MCF 10A (cell line): ENCODE data around the gene OR2T33. TPM values are rescaled to one million over a fixed set of nuclear protein-coding genes. Genes with fewer than 3 reads are reported as not detected.
"Not testable (repeated sequence)": the region's sequence is repeated elsewhere in the genome, so short reads cannot be mapped to it uniquely, and the experiment has no call there.

Experiments used
- Bru-seq: library from RNA; stranded (reverse); fragments of 400-500 nt; gene quantifications from one replicate; lab custom pipeline; 2021; lab: Mats Ljungman, UMichigan
- BruChase-seq, 2 experiments: library from RNA; stranded (reverse); fragments of 400-500 nt; gene quantifications; one replicate each; lab custom pipeline; 2021; lab: Mats Ljungman, UMichigan
- BruUV-seq: library from RNA; stranded (reverse); fragments of 400-500 nt; replicated peaks from 2 replicates; lab custom pipeline; 2021; lab: Mats Ljungman, UMichigan
- CTCF ChIA-PET: fragments of 300-600 bp; sonication (Branson Sonifier 250); formaldehyde crosslinking; extraction: SDS; loops from one replicate; lab custom pipeline; 2021; ENCODE audit warnings: antibody characterized with exemption, inconsistent platforms; lab: Yijun Ruan, JAX
- POLR2A ChIA-PET: fragments of 300-600, 350-650 bp; sonication (Branson Sonifier 250); formaldehyde crosslinking; extraction: SDS; loops from one replicate; lab custom pipeline; 2020; ENCODE audit warnings: antibody characterized with exemption, inconsistent platforms; lab: Yijun Ruan, JAX
- DNase-seq: peaks from one replicate; pipeline ENCODE4 v3.0.0-alpha.2; 2018; ENCODE audit not compliant: unreplicated experiment
- H3K27ac Mint-ChIP-seq: one replicate; pipeline ENCODE4 v1.8.0; 2022; ENCODE audit warnings: mild to moderate bottlenecking, low read depth, mixed read lengths; ENCODE audit not compliant: unreplicated experiment
- H3K27me3 Mint-ChIP-seq: one replicate; pipeline ENCODE4 v1.8.0; 2022; ENCODE audit warnings: mixed read lengths; ENCODE audit not compliant: insufficient read depth, unreplicated experiment
- H3K36me3 Mint-ChIP-seq: one replicate; pipeline ENCODE4 v1.8.0; 2022; ENCODE audit warnings: mild to moderate bottlenecking, moderate library complexity, mixed read lengths; ENCODE audit not compliant: insufficient read depth, unreplicated experiment
- H3K4me1 Mint-ChIP-seq: one replicate; pipeline ENCODE4 v1.8.0; 2022; ENCODE audit warnings: mixed read lengths; ENCODE audit not compliant: insufficient read depth, unreplicated experiment
- H3K4me3 Mint-ChIP-seq: one replicate; pipeline ENCODE4 v1.8.0; 2022; ENCODE audit warnings: mild to moderate bottlenecking, moderate library complexity, mixed read lengths; ENCODE audit not compliant: unreplicated experiment
- H3K9me3 Mint-ChIP-seq: one replicate; pipeline ENCODE4 v1.8.0; 2022; ENCODE audit warnings: mixed read lengths; ENCODE audit not compliant: unreplicated experiment
- intact Hi-C: fragments of 100-400 bp; cut with micrococcal nuclease; formaldehyde crosslinking; loops from 2 replicates; pipeline ENCODE4 v1.14.1; 2022
- long read RNA-seq: library from polyadenylated mRNA; stranded (forward); transcript quantifications from one replicate; pipeline ENCODE4 v2.0.0, GENCODE V29; 2022
- total RNA-seq: library from RNA; stranded (reverse); gene quantifications from 2 replicates; pipeline ENCODE4 v1.2.3, GENCODE V29; 2022
- TF ChIP-seq, protein P1 (sequence below): fragments of 200-600 bp; IDR thresholded peaks from one replicate; pipeline ENCODE4 v1.8.0; 2022; ENCODE audit warnings: antibody characterized with exemption, mild to moderate bottlenecking; ENCODE audit not compliant: unreplicated experiment

OR2T33 gene, protein sequence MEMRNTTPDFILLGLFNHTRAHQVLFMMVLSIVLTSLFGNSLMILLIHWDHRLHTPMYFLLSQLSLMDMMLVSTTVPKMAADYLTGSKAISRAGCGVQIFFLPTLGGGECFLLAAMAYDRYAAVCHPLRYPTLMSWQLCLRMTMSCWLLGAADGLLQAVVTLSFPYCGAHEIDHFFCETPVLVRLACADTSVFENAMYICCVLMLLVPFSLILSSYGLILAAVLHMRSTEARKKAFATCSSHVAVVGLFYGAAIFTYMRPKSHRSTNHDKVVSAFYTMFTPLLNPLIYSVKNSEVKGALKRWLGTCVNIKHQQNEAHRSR
- not detected in 2 replicates for total RNA-seq
- not detected for Bru-seq, nascent RNA
- BruChase-seq, experiment 1, labeled RNA remaining after a 6-hour chase: not detected
- BruChase-seq, experiment 2, labeled RNA remaining after a 2-hour chase: not detected
- long read RNA-seq: 0 reads

DNA sequence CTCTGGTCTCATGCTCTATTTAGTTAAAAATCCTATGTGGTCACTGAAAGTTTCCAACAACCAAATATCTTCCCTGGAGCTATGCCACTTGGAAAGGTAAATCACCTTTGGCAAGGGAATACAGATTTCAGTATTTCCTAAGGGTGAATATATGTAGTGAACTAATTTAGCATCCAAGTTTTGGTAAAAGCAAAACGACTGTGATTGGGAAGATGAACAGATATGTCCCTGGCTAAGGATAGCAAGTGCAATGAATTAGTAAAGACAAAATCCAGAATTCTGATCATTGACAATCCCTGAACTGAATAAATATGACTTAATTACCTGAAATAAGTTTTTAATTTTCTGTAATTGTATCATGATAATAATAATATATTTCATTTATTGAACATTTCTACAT is at the start of gene OR2T33:
Gene OR2T33 (minus strand): TSS at position 101 of the 400 bp plus-strand sequence. CDS start 4,162 bp downstream, outside the sequence.
- Mint-ChIP-seq H3K4me1 (no peaks in the 10 kb centered on the region), H3K9me3 (no peaks in the 10 kb centered on the region), H3K36me3 (no peaks in the 10 kb centered on the region), H3K27ac (no peak within 1 kb of the TSS), H3K4me3 (no peak within 1 kb of the TSS), H3K27me3 (no peaks in the 10 kb centered on the region)
- TF ChIP-seq, protein P1, sequence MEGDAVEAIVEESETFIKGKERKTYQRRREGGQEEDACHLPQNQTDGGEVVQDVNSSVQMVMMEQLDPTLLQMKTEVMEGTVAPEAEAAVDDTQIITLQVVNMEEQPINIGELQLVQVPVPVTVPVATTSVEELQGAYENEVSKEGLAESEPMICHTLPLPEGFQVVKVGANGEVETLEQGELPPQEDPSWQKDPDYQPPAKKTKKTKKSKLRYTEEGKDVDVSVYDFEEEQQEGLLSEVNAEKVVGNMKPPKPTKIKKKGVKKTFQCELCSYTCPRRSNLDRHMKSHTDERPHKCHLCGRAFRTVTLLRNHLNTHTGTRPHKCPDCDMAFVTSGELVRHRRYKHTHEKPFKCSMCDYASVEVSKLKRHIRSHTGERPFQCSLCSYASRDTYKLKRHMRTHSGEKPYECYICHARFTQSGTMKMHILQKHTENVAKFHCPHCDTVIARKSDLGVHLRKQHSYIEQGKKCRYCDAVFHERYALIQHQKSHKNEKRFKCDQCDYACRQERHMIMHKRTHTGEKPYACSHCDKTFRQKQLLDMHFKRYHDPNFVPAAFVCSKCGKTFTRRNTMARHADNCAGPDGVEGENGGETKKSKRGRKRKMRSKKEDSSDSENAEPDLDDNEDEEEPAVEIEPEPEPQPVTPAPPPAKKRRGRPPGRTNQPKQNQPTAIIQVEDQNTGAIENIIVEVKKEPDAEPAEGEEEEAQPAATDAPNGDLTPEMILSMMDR: no peak
- intact Hi-C loops: no loop called here
- no peak for DNase-seq
- POLR2A ChIA-PET: no interaction called here
- CTCF ChIA-PET: no interaction called here
- no TSS peak for BruUV-seq

DNA sequence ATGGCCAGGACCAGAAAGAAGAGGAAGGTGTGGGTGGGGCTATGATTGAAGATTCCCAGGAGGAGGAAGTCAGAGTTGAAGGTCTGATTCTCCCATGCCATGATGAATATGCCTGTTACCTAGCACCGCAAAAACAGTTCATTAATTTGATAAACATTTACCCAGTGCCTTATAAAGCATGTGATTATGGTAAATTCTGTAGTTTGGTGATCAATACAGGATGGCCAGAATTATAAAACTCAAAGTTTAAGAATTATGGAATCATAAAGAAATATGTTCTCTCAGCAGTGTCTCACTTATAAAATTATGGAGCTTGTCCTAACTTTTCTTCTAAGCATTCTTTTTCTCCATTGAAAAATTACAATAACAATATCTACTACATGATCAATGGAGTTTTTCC is 46.7 kb upstream of the OR2T33 start, which contains the start of gene OR2M7:
Gene OR2M7 (minus strand): TSS at position 101 of the 400 bp plus-strand sequence. CDS start 0 bp downstream, at position 101.
- Mint-ChIP-seq H3K27ac (no peak within 1 kb of the TSS), H3K9me3 (peaks cover 26% of the 10 kb centered on the region), H3K36me3 (no peaks in the 10 kb centered on the region), H3K27me3 (no peaks in the 10 kb centered on the region), H3K4me3 (no peak within 1 kb of the TSS), H3K4me1 (no peaks in the 10 kb centered on the region)
- TF ChIP-seq, protein P1: no peak
- no peak for DNase-seq
- ChIA-PET POLR2A (no interaction called here), CTCF (no interaction called here)
- BruUV-seq: no TSS peak
- intact Hi-C loops: no loop called here

DNA sequence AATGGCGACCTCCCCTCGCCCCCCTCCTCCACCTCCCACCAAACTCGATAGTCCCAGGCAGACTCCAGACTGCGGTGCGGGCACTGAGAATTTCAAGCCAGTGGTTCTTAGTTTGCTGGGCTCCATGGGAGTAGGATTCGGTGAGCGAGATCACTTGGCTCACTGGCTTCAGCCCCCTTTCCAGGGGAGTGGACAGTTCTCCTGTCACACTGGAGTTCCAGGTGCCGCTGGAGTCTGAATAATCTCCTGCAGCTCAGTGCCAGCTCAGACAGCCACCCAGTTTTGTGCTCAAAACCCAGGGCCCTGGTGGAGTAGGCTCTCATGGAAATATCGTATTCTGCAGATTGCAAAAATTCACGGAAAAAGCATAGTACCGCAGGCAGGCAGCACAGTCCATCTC is 39.0 kb upstream of the OR2T33 start:
- CTCF ChIA-PET: interaction anchor here (0.6 kb wide), 2 partner anchors 37 to 55 kb away, joined by 3 read pairs; no protein-coding TSS in a partner anchor
- no peak for DNase-seq
- TF ChIP-seq, protein P1: no peak
- Mint-ChIP-seq H3K27ac (no peak overlapping the region), H3K27me3 (no peaks in the 10 kb centered on the region), H3K9me3 (peaks cover 41% of the 10 kb centered on the region), H3K36me3 (no peaks in the 10 kb centered on the region), H3K4me1 (no peaks in the 10 kb centered on the region), H3K4me3 (no peak overlapping the region)
- no TSS peak for BruUV-seq
- POLR2A ChIA-PET: interaction anchor here (0.7 kb wide), 1 partner anchor 30 kb away, joined by 3 read pairs; no protein-coding TSS in a partner anchor
- intact Hi-C loops: no loop called here

DNA sequence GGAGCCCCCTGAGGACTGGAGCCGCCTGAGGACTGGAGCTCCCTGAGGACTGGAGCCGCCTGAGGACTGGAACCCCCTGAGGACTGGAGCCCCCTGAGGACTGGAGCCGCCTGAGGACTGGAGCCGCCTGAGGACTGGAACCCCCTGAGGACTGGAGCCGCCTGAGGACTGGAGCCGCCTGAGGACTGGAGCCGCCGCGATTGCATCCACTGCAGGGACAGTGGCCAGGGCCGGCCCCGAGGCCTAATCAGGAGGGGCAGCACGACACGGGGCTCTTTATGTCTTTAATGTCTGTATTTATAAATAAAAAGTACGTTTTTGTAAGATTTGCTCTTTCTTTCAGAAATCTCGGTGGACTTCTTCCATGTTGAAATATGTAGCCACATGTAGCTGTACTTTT is 29.0 kb upstream of the OR2T33 start:
- H3K27ac Mint-ChIP-seq, BruUV-seq, intact Hi-C loops, H3K27me3 Mint-ChIP-seq, H3K4me3 Mint-ChIP-seq, CTCF ChIA-PET, H3K36me3 Mint-ChIP-seq, DNase-seq, H3K9me3 Mint-ChIP-seq, H3K4me1 Mint-ChIP-seq: not testable (repeated sequence)
- POLR2A ChIA-PET: interaction anchor here (0.6 kb wide), 1 partner anchor 61 kb away, joined by 3 read pairs; no protein-coding TSS in a partner anchor
